ENCODE results near the gene MON2.

MON2 gene

DNA sequence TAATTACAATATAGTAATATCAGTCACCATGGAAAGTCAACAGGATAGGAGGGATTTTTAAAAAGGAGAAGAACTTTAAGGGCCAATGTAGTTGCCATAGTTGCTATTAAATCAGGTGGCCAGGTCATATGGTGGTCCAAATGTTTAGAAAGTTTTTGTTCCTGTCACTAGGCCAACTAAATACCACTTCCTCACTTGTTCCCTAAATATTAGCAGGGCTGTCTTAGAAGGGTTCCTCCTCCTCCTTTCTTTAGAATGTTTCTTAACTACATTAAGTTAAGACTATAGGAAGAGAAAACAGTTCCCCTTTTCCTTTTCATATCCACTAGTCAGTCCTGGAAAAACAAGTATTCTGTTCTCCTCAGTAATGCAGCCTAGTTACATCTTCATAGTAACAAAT, 50.3 kb downstream of the MON2 start:
- TF ChIP-seq, protein P1, sequence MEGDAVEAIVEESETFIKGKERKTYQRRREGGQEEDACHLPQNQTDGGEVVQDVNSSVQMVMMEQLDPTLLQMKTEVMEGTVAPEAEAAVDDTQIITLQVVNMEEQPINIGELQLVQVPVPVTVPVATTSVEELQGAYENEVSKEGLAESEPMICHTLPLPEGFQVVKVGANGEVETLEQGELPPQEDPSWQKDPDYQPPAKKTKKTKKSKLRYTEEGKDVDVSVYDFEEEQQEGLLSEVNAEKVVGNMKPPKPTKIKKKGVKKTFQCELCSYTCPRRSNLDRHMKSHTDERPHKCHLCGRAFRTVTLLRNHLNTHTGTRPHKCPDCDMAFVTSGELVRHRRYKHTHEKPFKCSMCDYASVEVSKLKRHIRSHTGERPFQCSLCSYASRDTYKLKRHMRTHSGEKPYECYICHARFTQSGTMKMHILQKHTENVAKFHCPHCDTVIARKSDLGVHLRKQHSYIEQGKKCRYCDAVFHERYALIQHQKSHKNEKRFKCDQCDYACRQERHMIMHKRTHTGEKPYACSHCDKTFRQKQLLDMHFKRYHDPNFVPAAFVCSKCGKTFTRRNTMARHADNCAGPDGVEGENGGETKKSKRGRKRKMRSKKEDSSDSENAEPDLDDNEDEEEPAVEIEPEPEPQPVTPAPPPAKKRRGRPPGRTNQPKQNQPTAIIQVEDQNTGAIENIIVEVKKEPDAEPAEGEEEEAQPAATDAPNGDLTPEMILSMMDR (IDR thresholded peaks at IDR 0.05): no peak

- TF ChIP-seq, protein P1 (IDR thresholded peaks at IDR 0.05): no peak
These were observed 51.3 kb downstream of the MON2 start for GRCh38 chr12:62517887-62518286.

DNA sequence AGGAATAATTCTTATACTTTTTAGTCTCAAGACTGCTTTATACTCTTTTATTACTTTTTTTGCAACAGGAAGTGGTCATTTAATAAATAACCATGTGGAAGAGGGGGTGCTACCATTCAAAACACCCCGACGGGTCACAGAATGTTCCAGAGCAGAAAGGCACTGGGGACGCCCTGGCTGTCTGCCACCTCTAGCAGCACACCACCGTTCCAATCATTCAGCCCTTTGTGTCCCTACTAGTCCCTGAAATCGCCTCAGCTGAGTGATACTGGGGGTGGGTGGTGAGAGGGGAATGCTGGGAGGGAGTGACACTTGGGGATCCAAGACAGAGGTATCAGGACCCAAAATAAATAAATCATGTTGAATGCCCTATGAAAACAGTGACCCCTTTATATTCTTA, 52.4 kb downstream of the MON2 start:
- TF ChIP-seq, protein P1 (IDR thresholded peaks at IDR 0.05): no peak

- TF ChIP-seq, protein P1 (IDR thresholded peaks at IDR 0.05): no peak
These were observed 53.7 kb downstream of the MON2 start for GRCh38 chr12:62520361-62520760.

- TF ChIP-seq, protein P1 (IDR thresholded peaks at IDR 0.05): no peak
These were observed 56.4 kb downstream of the MON2 start for GRCh38 chr12:62522984-62523383.

- TF ChIP-seq, protein P1 (IDR thresholded peaks at IDR 0.05): no peak
These were observed 57.0 kb downstream of the MON2 start for GRCh38 chr12:62523619-62524018.

GRCh38 chr12:62525271-62525670, 58.6 kb downstream of the MON2 start:
- TF ChIP-seq, protein P1 (IDR thresholded peaks at IDR 0.05): no peak

GRCh38 chr12:62530596-62530995, 64.0 kb downstream of the MON2 start:
- TF ChIP-seq, protein P1 (IDR thresholded peaks at IDR 0.05): no peak
